ENCODE data around the gene CUL2.

- TF ChIP-seq, protein P1, sequence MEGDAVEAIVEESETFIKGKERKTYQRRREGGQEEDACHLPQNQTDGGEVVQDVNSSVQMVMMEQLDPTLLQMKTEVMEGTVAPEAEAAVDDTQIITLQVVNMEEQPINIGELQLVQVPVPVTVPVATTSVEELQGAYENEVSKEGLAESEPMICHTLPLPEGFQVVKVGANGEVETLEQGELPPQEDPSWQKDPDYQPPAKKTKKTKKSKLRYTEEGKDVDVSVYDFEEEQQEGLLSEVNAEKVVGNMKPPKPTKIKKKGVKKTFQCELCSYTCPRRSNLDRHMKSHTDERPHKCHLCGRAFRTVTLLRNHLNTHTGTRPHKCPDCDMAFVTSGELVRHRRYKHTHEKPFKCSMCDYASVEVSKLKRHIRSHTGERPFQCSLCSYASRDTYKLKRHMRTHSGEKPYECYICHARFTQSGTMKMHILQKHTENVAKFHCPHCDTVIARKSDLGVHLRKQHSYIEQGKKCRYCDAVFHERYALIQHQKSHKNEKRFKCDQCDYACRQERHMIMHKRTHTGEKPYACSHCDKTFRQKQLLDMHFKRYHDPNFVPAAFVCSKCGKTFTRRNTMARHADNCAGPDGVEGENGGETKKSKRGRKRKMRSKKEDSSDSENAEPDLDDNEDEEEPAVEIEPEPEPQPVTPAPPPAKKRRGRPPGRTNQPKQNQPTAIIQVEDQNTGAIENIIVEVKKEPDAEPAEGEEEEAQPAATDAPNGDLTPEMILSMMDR (IDR thresholded peaks at IDR 0.05): no peak
- TF ChIP-seq POLR2AphosphoS5 (IDR thresholded peaks at IDR 0.05; ENCODE audit: low read depth, low read length) (no peak), SIN3A (IDR thresholded peaks at IDR 0.05; ENCODE audit: borderline replicate concordance, insufficient read depth, low read depth, low read length) (no peak)
Observed at GRCh38 chr10:35126062-35126529, 36.0 kb upstream of the CUL2 start.
